ENCODE results near the gene LTB. TPM values are rescaled to one million over a fixed set of nuclear protein-coding genes. Genes with fewer than 3 reads are reported as not detected.
A peak's percentile ranks its signal among the peaks of the same experiment; 100 is the strongest.

The LTB gene
- total and polyA plus RNA-seq, 2 of the 13 experiments (the other 11 are each of a cell fraction or from before 2014, with no cell fraction given) = 0.09 to 0.22 TPM

- peak; percentile 45; the same call in 1 of the 2 replicates for TF ChIP-seq ZBTB39 (CRISPR knock-in tag; IDR thresholded peaks at IDR 0.05)
- TF ChIP-seq TARDBP (CRISPR knock-in tag; IDR thresholded peaks at IDR 0.05) = peak; percentile 55; the same call in 1 of the 2 replicates
- no peak for TF ChIP-seq FOXK1 (CRISPR knock-in tag; IDR thresholded peaks at IDR 0.05; ENCODE audit: borderline replicate concordance, low read depth)
- peak; percentile 79 for TF ChIP-seq NRL (CRISPR knock-in tag; IDR thresholded peaks at IDR 0.05; ENCODE audit: borderline replicate concordance)
- no peak for TF ChIP-seq E2F2 (CRISPR knock-in tag; IDR thresholded peaks at IDR 0.05; ENCODE audit: borderline replicate concordance)
- TF ChIP-seq ELF3 (CRISPR knock-in tag; IDR thresholded peaks at IDR 0.05) = no peak; the same call in 1 of the 2 replicates
- peak; percentile 28; the same call in 1 of the 2 replicates for TF ChIP-seq ZNF224 (CRISPR knock-in tag; IDR thresholded peaks at IDR 0.05)
- TF ChIP-seq ISX (CRISPR knock-in tag; conservative IDR thresholded peaks at IDR 0.05) = no peak
- no peak for TF ChIP-seq SETDB1 (CRISPR knock-in tag; IDR thresholded peaks at IDR 0.05; ENCODE audit: borderline replicate concordance)
- TF ChIP-seq ATF1 (CRISPR knock-in tag; IDR thresholded peaks at IDR 0.05) = no peak
- no peak for TF ChIP-seq ZNF337 (CRISPR knock-in tag; IDR thresholded peaks at IDR 0.05; ENCODE audit: borderline replicate concordance, low read depth)
- peak; percentile 87 for TF ChIP-seq SRSF1 (optimal IDR thresholded peaks at IDR 0.05; ENCODE audit: low read depth, low read length)
- TF ChIP-seq ZNF253 (CRISPR knock-in tag; IDR thresholded peaks at IDR 0.05; ENCODE audit: borderline replicate concordance) = peak; percentile 81; the same call in 1 of the 2 replicates
- 0 out of 2 replicates have a peak, but pooled peaks have one; percentile 81 for TF ChIP-seq ZUFSP (CRISPR knock-in tag; IDR thresholded peaks at IDR 0.05; ENCODE audit: borderline replicate concordance)
- peak; percentile 68 for TF ChIP-seq TBX2 (CRISPR knock-in tag; IDR thresholded peaks at IDR 0.05; ENCODE audit: borderline replicate concordance)
- TF ChIP-seq MLLT10 (CRISPR knock-in tag; IDR thresholded peaks at IDR 0.05) = no peak
- peak; percentile 76 for TF ChIP-seq ZNF574 (CRISPR knock-in tag; IDR thresholded peaks at IDR 0.05)
- TF ChIP-seq TRIM22 (IDR thresholded peaks at IDR 0.05) = no peak
- peak; percentile 62 for TF ChIP-seq HDAC1 (CRISPR knock-in tag; IDR thresholded peaks at IDR 0.05)
- peak; percentile 68 for TF ChIP-seq CBX1 (IDR thresholded peaks at IDR 0.05; ENCODE audit: low read depth)
- peak; percentile 64; the same call in 1 of the 2 replicates for TF ChIP-seq ZNF605 (CRISPR knock-in tag; IDR thresholded peaks at IDR 0.05)
Measured at GRCh38 chr6:31580807-31581433, 1.3 kb downstream of the LTB start (continued).
